GM12875 (cell line): ENCODE data around the gene DNAJC12.
"Not testable (repeated sequence)": the region's sequence is repeated elsewhere in the genome, so short reads cannot be mapped to it uniquely, and the experiment has no call there.

Experiments
- H3K4me3 ChIP-seq: one replicate; pipeline ENCODE4 v1.5.1; 2011; ENCODE audit warnings: low read depth, low read length, control low read depth
- TF ChIP-seq, protein P1 (sequence below): IDR thresholded peaks from 2 replicates; pipeline ENCODE4 v1.5.1; 2011; ENCODE audit warnings: low read depth, mild to moderate bottlenecking, control low read depth, inconsistent platforms, low read length, moderate library complexity, borderline replicate concordance; ENCODE audit not compliant: insufficient read depth

Gene DNAJC12

DNA sequence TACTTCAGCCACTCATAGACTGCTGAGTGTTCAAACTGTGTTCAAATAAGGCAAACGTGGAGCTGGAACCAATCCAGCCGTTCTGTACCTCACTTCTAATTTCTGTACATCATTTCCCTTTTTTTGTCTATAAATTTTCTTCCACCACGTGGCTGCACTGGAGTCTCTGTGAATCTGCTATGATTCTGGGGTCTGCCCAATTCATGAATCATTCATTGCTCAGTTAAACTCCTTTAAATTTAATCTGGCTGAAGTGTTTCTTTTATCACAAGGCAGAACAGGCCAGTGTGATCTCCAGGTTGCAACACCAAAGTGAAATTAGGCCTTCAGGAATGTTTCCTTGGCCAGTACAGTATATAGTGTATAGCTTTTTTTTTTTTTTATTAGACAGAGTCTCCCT lies 53.5 kb downstream of the DNAJC12 start:
- no peak overlapping the region for H3K4me3 ChIP-seq
- TF ChIP-seq, protein P1, sequence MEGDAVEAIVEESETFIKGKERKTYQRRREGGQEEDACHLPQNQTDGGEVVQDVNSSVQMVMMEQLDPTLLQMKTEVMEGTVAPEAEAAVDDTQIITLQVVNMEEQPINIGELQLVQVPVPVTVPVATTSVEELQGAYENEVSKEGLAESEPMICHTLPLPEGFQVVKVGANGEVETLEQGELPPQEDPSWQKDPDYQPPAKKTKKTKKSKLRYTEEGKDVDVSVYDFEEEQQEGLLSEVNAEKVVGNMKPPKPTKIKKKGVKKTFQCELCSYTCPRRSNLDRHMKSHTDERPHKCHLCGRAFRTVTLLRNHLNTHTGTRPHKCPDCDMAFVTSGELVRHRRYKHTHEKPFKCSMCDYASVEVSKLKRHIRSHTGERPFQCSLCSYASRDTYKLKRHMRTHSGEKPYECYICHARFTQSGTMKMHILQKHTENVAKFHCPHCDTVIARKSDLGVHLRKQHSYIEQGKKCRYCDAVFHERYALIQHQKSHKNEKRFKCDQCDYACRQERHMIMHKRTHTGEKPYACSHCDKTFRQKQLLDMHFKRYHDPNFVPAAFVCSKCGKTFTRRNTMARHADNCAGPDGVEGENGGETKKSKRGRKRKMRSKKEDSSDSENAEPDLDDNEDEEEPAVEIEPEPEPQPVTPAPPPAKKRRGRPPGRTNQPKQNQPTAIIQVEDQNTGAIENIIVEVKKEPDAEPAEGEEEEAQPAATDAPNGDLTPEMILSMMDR = no peak

DNA sequence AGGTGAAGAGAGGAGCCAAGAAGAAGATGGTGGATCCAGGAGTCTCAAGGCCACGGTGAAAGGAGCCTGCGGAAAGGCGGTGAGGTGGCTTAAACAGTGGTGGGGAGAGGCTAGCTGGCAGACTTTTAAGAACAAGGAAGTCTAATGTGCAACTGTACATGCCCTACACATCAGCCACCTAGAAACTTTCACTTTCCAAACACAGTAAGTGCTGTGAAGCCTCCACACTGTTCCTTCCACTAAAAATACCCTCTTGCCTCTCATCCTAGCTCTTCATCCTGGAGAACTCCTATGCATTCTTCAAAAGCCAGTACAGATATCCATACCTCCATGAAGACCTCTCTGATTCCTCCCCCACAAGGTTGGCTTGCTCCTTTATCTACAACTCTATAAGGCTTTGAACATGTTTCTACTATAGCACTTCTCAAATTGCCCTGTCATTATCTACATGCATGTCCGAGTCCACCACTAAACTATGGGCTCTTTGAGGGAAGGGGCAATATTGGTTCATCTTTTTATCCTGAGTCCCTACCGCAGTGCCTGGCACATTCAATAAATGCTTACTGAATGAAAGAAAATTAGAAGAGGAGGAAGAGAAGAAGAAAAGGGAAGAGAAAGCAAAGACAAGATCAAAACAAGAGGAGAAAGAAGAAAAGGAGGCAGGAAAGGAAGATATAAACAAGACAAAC lies 54.2 kb downstream of the DNAJC12 start:
- no peak overlapping the region for H3K4me3 ChIP-seq

DNA sequence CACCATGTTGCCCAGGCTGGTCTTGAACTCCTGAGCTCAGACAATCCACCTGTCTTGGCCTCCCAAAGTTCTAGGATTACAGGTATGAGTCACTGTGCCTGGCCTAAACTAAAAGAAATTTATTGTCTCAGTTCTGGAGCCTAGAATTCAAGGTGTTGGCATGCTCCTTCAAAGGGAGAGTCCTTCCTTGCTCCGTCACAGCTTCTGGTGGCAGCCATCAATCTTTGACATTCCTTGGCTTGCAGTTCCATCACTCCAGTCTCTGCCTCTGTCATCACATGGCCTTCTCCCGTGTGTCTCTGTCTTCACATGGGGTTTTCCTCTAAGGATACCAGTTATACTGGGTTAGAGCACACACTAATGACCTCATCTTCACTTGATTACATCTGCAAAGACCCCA lies 55.5 kb downstream of the DNAJC12 start:
- H3K4me3 ChIP-seq = no peak overlapping the region
- TF ChIP-seq, protein P1 = no peak

More for the DNA sequence above, 54.2 kb downstream of the DNAJC12 start:
- TF ChIP-seq, protein P1 = no peak

DNA sequence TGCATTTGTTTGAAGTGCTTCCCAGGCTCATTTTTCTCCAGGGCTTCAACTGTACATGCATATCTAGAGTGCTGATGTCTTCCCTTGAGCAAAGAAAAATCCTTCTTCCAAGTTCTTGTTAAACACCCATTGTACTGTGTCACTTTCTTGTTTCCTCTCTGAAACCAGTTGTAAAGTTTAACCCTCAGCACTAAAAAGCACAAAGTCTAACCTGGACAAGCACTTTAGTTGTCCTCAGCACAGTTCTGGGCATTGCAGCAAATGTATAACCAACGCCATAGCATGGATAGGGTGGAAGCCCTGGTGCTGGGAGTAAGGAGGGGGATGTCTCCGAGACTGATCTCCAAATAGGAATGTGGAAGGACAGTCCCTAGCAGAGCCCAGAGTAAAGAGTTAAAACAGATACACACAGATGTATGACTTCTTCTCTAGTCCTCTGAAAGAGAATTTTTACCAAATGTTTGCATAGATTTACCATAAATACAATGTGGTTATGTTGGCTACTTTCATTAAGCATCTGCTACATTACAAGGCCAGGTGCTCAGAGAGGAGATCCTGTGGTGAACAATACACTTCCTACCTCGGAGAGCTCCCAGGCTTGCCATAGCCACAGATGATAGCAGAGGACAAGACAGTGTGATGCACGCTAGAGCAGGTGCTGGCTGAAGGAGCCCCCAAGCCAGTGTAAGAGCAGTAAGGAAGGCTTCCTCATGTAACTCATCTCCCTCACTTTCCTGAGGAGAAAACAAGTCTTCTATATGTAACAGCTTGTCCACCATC lies 57.0 kb downstream of the DNAJC12 start:
- H3K4me3 ChIP-seq = no peak overlapping the region

DNA sequence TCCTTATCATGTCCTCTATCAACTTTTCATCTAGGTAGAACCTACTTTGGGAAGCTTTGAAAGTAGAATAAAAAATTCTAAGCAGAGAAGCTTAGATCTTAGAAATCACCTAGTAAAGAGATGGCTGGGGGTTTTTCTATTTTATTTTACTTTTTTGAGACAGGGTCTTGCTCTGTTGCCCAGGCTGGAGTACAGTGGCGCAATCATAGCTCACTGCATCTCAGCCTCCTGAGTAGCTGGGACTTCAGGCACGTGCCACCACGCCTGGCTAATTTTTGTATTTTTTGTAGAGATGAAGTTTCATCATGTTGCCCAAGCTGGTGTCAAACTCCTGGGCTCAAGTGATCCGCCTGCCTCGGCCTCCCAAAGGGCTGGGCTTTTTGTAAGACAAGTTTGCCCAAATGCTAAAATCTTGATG lies 57.8 kb downstream of the DNAJC12 start:
- not testable (repeated sequence) for H3K4me3 ChIP-seq

More for the DNA sequence above, 57.0 kb downstream of the DNAJC12 start:
- TF ChIP-seq, protein P1 = no peak

DNA sequence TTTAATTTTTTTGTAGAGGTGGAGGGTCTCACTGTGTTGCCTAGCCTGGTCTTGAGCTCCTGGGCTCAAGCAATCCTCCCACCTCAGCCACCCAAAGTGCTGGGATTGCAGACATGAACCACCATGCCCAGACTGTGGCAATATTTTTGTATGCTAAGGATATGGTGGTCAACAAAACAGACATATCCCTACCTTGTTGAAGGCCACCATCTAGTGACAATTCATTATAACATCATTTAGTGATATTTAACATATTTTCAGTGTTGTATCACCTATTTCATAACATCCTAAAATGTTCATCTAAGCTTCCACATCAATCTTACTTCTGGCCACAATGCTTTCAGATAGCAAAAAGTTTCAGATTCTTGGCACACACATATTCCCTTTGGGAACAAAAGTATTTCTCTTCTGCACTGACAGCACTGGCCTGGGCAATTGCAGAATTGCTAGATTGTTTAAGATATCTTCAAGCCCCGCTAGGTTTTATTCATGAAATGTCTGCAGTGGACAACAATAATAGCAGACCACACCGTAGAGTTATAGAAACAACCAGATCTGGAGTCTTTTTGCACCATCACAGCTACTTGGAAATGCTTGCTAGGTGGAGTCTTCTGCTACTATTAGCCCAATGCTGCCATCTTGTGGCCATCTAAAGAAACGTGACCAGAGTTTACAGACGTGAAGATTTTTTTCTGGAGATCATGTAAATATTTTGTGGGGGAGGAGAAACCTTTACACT lies 58.4 kb downstream of the DNAJC12 start:
- H3K4me3 ChIP-seq = no peak overlapping the region
- TF ChIP-seq, protein P1 = peak; percentile 53

DNA sequence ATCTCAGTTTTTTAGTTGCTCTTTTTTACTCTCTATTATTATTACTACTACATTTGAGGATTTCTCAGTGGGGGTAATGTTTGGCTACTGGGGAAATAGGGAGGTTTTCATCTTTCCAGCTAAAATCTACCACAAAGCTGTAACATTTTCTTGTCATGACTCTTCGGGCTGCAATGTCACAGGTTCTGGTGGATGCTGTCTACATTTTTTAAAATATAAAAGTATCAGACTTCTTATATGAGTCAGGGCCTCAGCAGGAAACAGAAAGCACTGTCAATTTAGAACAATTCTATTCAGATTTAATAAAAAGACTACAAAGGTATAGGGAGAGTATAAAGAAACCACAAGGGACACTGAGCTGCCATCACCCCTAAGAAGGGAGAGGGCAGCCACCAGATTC lies 61.6 kb downstream of the DNAJC12 start:
- TF ChIP-seq, protein P1 = no peak
- H3K4me3 ChIP-seq = no peak overlapping the region
